CD8-positive, alpha-beta memory T cell (primary cell): ENCODE data around the gene SAMD11. TPM values are rescaled to one million over a fixed set of nuclear protein-coding genes. Genes with fewer than 3 reads are reported as not detected.

Experiments used
- CTCF ChIA-PET: fragments of 350-600 bp; sonication (Branson Sonifier 250); formaldehyde crosslinking; loops from one replicate; lab custom pipeline; 2021; ENCODE audit warnings: antibody characterized with exemption; lab: Charles Lee
- POLR2A ChIA-PET: fragments of 350-600 bp; sonication (Branson Sonifier 250); formaldehyde crosslinking; loops from one replicate; lab custom pipeline; 2021; ENCODE audit warnings: antibody characterized with exemption; lab: Charles Lee
- DNase-seq, 5 donors: peaks; one replicate each; pipeline versions ENCODE4 v3.0.0 to v3.0.0-alpha.2; 2020 to 2022; ENCODE audit warnings: mixed read lengths in 1 of 5
- H3K27ac ChIP-seq: one replicate; pipeline ENCODE4 v1.7.0; 2013; ENCODE audit warnings: low read depth, mild to moderate bottlenecking, low read length, moderate library complexity
- H3K27me3 ChIP-seq: 2 replicates; pipeline ENCODE4 v1.7.0; 2013; ENCODE audit warnings: low read length, mild to moderate bottlenecking; ENCODE audit not compliant: insufficient read depth, poor library complexity, severe bottlenecking
- H3K36me3 ChIP-seq: 2 replicates; pipeline ENCODE4 v1.7.0; 2013; ENCODE audit warnings: mild to moderate bottlenecking, low read length, moderate library complexity; ENCODE audit not compliant: insufficient read depth
- H3K4me1 ChIP-seq: 2 replicates; pipeline ENCODE4 v1.7.0; 2013; ENCODE audit warnings: mild to moderate bottlenecking, low read length, moderate library complexity; ENCODE audit not compliant: insufficient read depth
- H3K4me3 ChIP-seq: 2 replicates; pipeline ENCODE4 v1.7.0; 2013; ENCODE audit warnings: mild to moderate bottlenecking, low read length
- H3K9me3 ChIP-seq: 2 replicates; pipeline ENCODE4 v1.7.0; 2013; ENCODE audit warnings: mild to moderate bottlenecking, low read length
- H3K27ac Mint-ChIP-seq, 8 donors: one replicate each; pipeline ENCODE4 v1.8.0; 2020 to 2021; ENCODE audit warnings: mixed read lengths in 8 of 8, mild to moderate bottlenecking in 6 of 8, inconsistent platforms in 3 of 8, moderate library complexity in 3 of 8
- H3K27me3 Mint-ChIP-seq, 2 donors: one replicate each; pipeline ENCODE4 v1.8.0; 2020 to 2021; ENCODE audit warnings: mixed read lengths in 2 of 2, mild to moderate bottlenecking in 1 of 2, moderate library complexity in 1 of 2
- H3K36me3 Mint-ChIP-seq, 3 donors: one replicate each; pipeline ENCODE4 v1.8.0; 2020 to 2021; ENCODE audit warnings: mixed read lengths in 3 of 3, inconsistent platforms in 1 of 3, mild to moderate bottlenecking in 1 of 3
- H3K4me1 Mint-ChIP-seq, 3 donors: one replicate each; pipeline ENCODE4 v1.8.0; 2020 to 2021; ENCODE audit warnings: mixed read lengths in 3 of 3, inconsistent platforms in 1 of 3, mild to moderate bottlenecking in 1 of 3
- H3K4me3 Mint-ChIP-seq, 7 donors: one replicate each; pipeline ENCODE4 v1.8.0; 2020 to 2021; ENCODE audit warnings: mixed read lengths in 7 of 7, mild to moderate bottlenecking in 6 of 7, moderate library complexity in 4 of 7, inconsistent platforms in 2 of 7
- H3K9me3 Mint-ChIP-seq, 5 donors: one replicate each; pipeline ENCODE4 v1.8.0; 2020 to 2022; ENCODE audit warnings: mixed read lengths in 5 of 5, mild to moderate bottlenecking in 3 of 5, moderate library complexity in 2 of 5, inconsistent platforms in 1 of 5
- polyA plus RNA-seq: library from polyadenylated mRNA; unstranded; fragments of 300-500 nt; fragmentation: Illumina TruSeq; gene quantifications from one replicate; pipeline ENCODE4 v1.2.3, GENCODE V29; 2021
- total RNA-seq, 2 experiments: library from RNA; stranded (reverse); gene quantifications; one replicate each; pipeline ENCODE4 v1.2.3, GENCODE V29; 2021

SAMD11 gene
- total and polyA plus RNA-seq, 3 experiments from 2014 or later: 0.20 TPM; not detected in 2

GRCh38 chr1:916173-917075 is 7.3 kb upstream of the SAMD11 start:
- no peak overlapping the region for H3K4me3 ChIP-seq
- peaks cover 13% of the 10 kb centered on the region for H3K4me1 ChIP-seq
- H3K36me3 ChIP-seq: no peaks in the 10 kb centered on the region
- Mint-ChIP-seq H3K27ac (peak overlapping the region in 1 of 8 donors; percentile 6), H3K36me3 (no peaks in the 10 kb centered on the region), H3K27me3 (peaks cover 9 to 47% of the 10 kb centered on the region in 2 donors), H3K9me3 (peaks cover 0 to 2% (median 0%) of the 10 kb centered on the region in 5 donors), H3K4me1 (peaks cover 6 to 9% (median 8%) of the 10 kb centered on the region in 3 donors), H3K4me3 (no peak overlapping the region)
- peak in 1 of 5 donors; percentile 36 for DNase-seq
- ChIA-PET CTCF (interaction anchor here (1.8 kb wide), 1 partner anchor 11 kb away, joined by 4 read pairs; no protein-coding TSS in a partner anchor), POLR2A (no interaction called here)
- no peak overlapping the region for H3K27ac ChIP-seq
- H3K27me3 ChIP-seq: peaks cover 17% of the 10 kb centered on the region
- no peaks in the 10 kb centered on the region for H3K9me3 ChIP-seq

GRCh38 chr1:917076-917459 is 6.7 kb upstream of the SAMD11 start:
- no peaks in the 10 kb centered on the region for H3K36me3 ChIP-seq
- Mint-ChIP-seq H3K27me3 (peaks cover 8 to 49% of the 10 kb centered on the region in 2 donors), H3K4me3 (no peak overlapping the region), H3K9me3 (peaks cover 0 to 2% (median 0%) of the 10 kb centered on the region in 5 donors), H3K36me3 (no peaks in the 10 kb centered on the region), H3K27ac (no peak overlapping the region), H3K4me1 (peaks cover 7 to 12% (median 10%) of the 10 kb centered on the region in 3 donors)
- H3K27me3 ChIP-seq: peaks cover 22% of the 10 kb centered on the region
- H3K9me3 ChIP-seq: no peaks in the 10 kb centered on the region
- ChIA-PET POLR2A (no interaction called here), CTCF (interaction anchor here (1.8 kb wide), 1 partner anchor 12 kb away, joined by 4 read pairs; no protein-coding TSS in a partner anchor)
- no peak overlapping the region for H3K27ac ChIP-seq
- peaks cover 15% of the 10 kb centered on the region for H3K4me1 ChIP-seq
- peak in 1 of 5 donors; percentile 23 for DNase-seq
- H3K4me3 ChIP-seq: no peak overlapping the region

- H3K4me1 Mint-ChIP-seq: peaks cover 7 to 14% (median 10%) of the 10 kb centered on the region in 3 donors
- CTCF ChIA-PET: interaction anchor here (1.8 kb wide), 1 partner anchor 13 kb away, joined by 4 read pairs; no protein-coding TSS in a partner anchor
- peaks cover 26% of the 10 kb centered on the region for H3K27me3 ChIP-seq
- H3K27ac ChIP-seq: no peak overlapping the region
- H3K27ac Mint-ChIP-seq: no peak overlapping the region
- no peak overlapping the region for H3K4me3 Mint-ChIP-seq
- H3K9me3 ChIP-seq: no peaks in the 10 kb centered on the region
- no peaks in the 10 kb centered on the region for H3K36me3 Mint-ChIP-seq
- peaks cover 15% of the 10 kb centered on the region for H3K4me1 ChIP-seq
- POLR2A ChIA-PET: no interaction called here
- peaks cover 0 to 2% (median 0%) of the 10 kb centered on the region in 5 donors for H3K9me3 Mint-ChIP-seq
- H3K4me3 ChIP-seq: no peak overlapping the region
- H3K36me3 ChIP-seq: no peaks in the 10 kb centered on the region
- DNase-seq: peak in 1 of 5 donors; percentile 28
- peaks cover 8 to 51% of the 10 kb centered on the region in 2 donors for H3K27me3 Mint-ChIP-seq
Measured at GRCh38 chr1:917466-918091, 6.1 kb upstream of the SAMD11 start.

GRCh38 chr1:918353-918752 is 5.4 kb upstream of the SAMD11 start:
- H3K36me3 ChIP-seq: no peaks in the 10 kb centered on the region
- no peak overlapping the region for H3K4me3 ChIP-seq
- ChIA-PET CTCF (no interaction called here), POLR2A (no interaction called here)
- peaks cover 10 to 20% (median 14%) of the 10 kb centered on the region in 3 donors for H3K4me1 Mint-ChIP-seq
- DNase-seq: no peak
- H3K27me3 ChIP-seq: peaks cover 34% of the 10 kb centered on the region
- H3K36me3 Mint-ChIP-seq: no peaks in the 10 kb centered on the region
- H3K9me3 Mint-ChIP-seq: peaks cover 0 to 2% (median 0%) of the 10 kb centered on the region in 5 donors
- peak overlapping the region in 1 of 8 donors; percentile 38 for H3K27ac Mint-ChIP-seq
- peaks cover 12 to 52% of the 10 kb centered on the region in 2 donors for H3K27me3 Mint-ChIP-seq
- no peaks in the 10 kb centered on the region for H3K9me3 ChIP-seq
- peaks cover 22% of the 10 kb centered on the region for H3K4me1 ChIP-seq
- no peak overlapping the region for H3K27ac ChIP-seq
- no peak overlapping the region for H3K4me3 Mint-ChIP-seq

GRCh38 chr1:918843-919242 is 4.9 kb upstream of the SAMD11 start:
- peaks cover 14 to 54% of the 10 kb centered on the region in 2 donors for H3K27me3 Mint-ChIP-seq
- no peak overlapping the region for H3K4me3 ChIP-seq
- H3K9me3 ChIP-seq: no peaks in the 10 kb centered on the region
- peaks cover 35% of the 10 kb centered on the region for H3K27me3 ChIP-seq
- no peaks in the 10 kb centered on the region for H3K36me3 Mint-ChIP-seq
- no peak overlapping the region for H3K4me3 Mint-ChIP-seq
- H3K9me3 Mint-ChIP-seq: peaks cover 0 to 2% (median 0%) of the 10 kb centered on the region in 5 donors
- no peak for DNase-seq
- CTCF ChIA-PET: no interaction called here
- H3K27ac Mint-ChIP-seq: no peak overlapping the region
- peaks cover 25% of the 10 kb centered on the region for H3K4me1 ChIP-seq
- peaks cover 11 to 22% (median 16%) of the 10 kb centered on the region in 3 donors for H3K4me1 Mint-ChIP-seq
- no peaks in the 10 kb centered on the region for H3K36me3 ChIP-seq
- no peak overlapping the region for H3K27ac ChIP-seq
- POLR2A ChIA-PET: no interaction called here

- ChIA-PET CTCF (no interaction called here), POLR2A (no interaction called here)
- no peak overlapping the region for H3K27ac Mint-ChIP-seq
- H3K27me3 Mint-ChIP-seq: peaks cover 14 to 54% of the 10 kb centered on the region in 2 donors
- H3K36me3 ChIP-seq: no peaks in the 10 kb centered on the region
- H3K9me3 Mint-ChIP-seq: peaks cover 0 to 2% (median 0%) of the 10 kb centered on the region in 5 donors
- H3K9me3 ChIP-seq: no peaks in the 10 kb centered on the region
- peaks cover 35% of the 10 kb centered on the region for H3K27me3 ChIP-seq
- no peak for DNase-seq
- no peaks in the 10 kb centered on the region for H3K36me3 Mint-ChIP-seq
- H3K4me3 ChIP-seq: no peak overlapping the region
- peaks cover 25% of the 10 kb centered on the region for H3K4me1 ChIP-seq
- no peak overlapping the region for H3K27ac ChIP-seq
- peaks cover 11 to 22% (median 16%) of the 10 kb centered on the region in 3 donors for H3K4me1 Mint-ChIP-seq
- H3K4me3 Mint-ChIP-seq: no peak overlapping the region
Measured at GRCh38 chr1:919271-919872, 4.4 kb upstream of the SAMD11 start.

GRCh38 chr1:920010-920409 is 3.7 kb upstream of the SAMD11 start:
- Mint-ChIP-seq H3K36me3 (no peaks in the 10 kb centered on the region), H3K27ac (no peak overlapping the region), H3K9me3 (peaks cover 0 to 1% (median 0%) of the 10 kb centered on the region in 5 donors), H3K27me3 (peaks cover 14 to 54% of the 10 kb centered on the region in 2 donors), H3K4me1 (peaks cover 11 to 22% (median 16%) of the 10 kb centered on the region in 3 donors), H3K4me3 (no peak overlapping the region)
- H3K4me1 ChIP-seq: peaks cover 25% of the 10 kb centered on the region
- POLR2A ChIA-PET: no interaction called here
- H3K9me3 ChIP-seq: no peaks in the 10 kb centered on the region
- no peak overlapping the region for H3K27ac ChIP-seq
- CTCF ChIA-PET: no interaction called here
- no peak overlapping the region for H3K4me3 ChIP-seq
- H3K27me3 ChIP-seq: peaks cover 35% of the 10 kb centered on the region
- no peaks in the 10 kb centered on the region for H3K36me3 ChIP-seq
- DNase-seq: no peak
